ENCODE results near the gene MAP10. TPM values are rescaled to one million over a fixed set of nuclear protein-coding genes. Genes with fewer than 3 reads are reported as not detected.
A peak's percentile ranks its signal among the peaks of the same experiment; 100 is the strongest.

The MAP10 gene
- total RNA-seq, 3 donors from 2014 or later (not counting 1 experiment from before 2014, with no cell fraction given) = 0.95 to 1.9 (median 1.2) TPM

DNA sequence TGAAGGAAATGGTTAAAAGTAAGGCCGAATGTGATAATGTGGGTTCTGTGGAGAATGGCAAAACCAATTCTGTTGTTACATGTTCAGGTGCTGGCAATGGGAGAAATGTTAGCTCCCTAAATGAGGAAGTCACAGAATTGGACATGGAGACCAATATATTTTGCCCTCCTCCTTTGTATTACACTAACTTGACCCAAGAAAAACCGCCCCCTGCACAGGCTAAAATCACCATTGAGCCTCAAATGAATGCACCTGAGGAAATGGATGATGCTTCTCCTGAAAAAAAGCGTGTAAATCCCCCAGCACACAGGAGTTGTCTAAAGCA, 932 bp downstream of the MAP10 start:
- Histone ChIP-seq H3K4me3 (ENCODE audit: low read length) (peak overlapping the region; percentile 94), H3K27ac (ENCODE audit: low read length) (no peak overlapping the region), H3K36me3 (ENCODE audit: control insufficient read depth, insufficient read depth, low read length) (no peaks in the 10 kb centered on the region), H3K4me1 (ENCODE audit: control insufficient read depth, insufficient read depth, low read length) (peaks cover 13% of the 10 kb centered on the region), H3K27me3 (ENCODE audit: control insufficient read depth, insufficient read depth, low read length) (peaks cover 4% of the 10 kb centered on the region), H3K9me3 (ENCODE audit: control insufficient read depth, insufficient read depth, low read length) (no peaks in the 10 kb centered on the region)
- peaks cover 24 to 30% of the 10 kb centered on the region in 2 donors for H3K4me1 Mint-ChIP-seq
- H3K9me3 Mint-ChIP-seq = peaks cover 2 to 6% of the 10 kb centered on the region in 2 donors
- ATAC-seq (no peak), DNase-seq (no peak)
- WGBS (ENCODE audit: insufficient coverage) = 74% methylated on average over 3 of the region's 3 CpGs
- H3K27me3 Mint-ChIP-seq (ENCODE audit: low read depth in 2 of 2) = peaks cover 6 to 13% of the 10 kb centered on the region in 2 donors
- peak overlapping the region; percentile 83 to 84 for H3K27ac Mint-ChIP-seq
- peak overlapping the region; percentile 91 for H3K4me3 Mint-ChIP-seq
- H3K36me3 Mint-ChIP-seq = peaks cover 12% of the 10 kb centered on the region
- TF ChIP-seq, protein P1, sequence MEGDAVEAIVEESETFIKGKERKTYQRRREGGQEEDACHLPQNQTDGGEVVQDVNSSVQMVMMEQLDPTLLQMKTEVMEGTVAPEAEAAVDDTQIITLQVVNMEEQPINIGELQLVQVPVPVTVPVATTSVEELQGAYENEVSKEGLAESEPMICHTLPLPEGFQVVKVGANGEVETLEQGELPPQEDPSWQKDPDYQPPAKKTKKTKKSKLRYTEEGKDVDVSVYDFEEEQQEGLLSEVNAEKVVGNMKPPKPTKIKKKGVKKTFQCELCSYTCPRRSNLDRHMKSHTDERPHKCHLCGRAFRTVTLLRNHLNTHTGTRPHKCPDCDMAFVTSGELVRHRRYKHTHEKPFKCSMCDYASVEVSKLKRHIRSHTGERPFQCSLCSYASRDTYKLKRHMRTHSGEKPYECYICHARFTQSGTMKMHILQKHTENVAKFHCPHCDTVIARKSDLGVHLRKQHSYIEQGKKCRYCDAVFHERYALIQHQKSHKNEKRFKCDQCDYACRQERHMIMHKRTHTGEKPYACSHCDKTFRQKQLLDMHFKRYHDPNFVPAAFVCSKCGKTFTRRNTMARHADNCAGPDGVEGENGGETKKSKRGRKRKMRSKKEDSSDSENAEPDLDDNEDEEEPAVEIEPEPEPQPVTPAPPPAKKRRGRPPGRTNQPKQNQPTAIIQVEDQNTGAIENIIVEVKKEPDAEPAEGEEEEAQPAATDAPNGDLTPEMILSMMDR (IDR thresholded peaks at IDR 0.05) = no peak
- intact Hi-C loops (cut with micrococcal nuclease) = no loop called here

DNA sequence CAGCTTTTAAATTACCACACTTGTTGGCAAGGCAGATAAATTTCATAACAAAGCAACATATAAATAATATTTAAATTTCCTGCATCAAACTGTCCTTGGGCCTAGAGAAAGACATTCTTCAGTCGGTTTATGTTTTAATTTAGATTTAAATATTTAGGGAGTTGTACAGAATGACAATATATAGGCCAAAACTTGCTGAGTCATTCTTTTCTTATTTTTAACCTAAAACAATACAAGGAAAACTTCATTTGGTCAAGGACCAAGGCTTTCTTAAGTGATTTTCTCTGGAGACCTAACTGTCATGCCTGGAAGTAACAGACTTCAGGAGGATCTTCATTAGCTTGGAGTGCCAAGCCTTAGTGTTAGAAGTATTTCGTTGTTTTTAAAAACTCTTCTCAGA, 5.6 kb downstream of the MAP10 start:
- Mint-ChIP-seq H3K27me3 (ENCODE audit: low read depth in 2 of 2) (no peaks in the 10 kb centered on the region), H3K4me3 (no peak overlapping the region), H3K9me3 (peaks cover 2 to 8% of the 10 kb centered on the region in 2 donors), H3K36me3 (peaks cover 12% of the 10 kb centered on the region), H3K4me1 (peaks cover 10 to 17% of the 10 kb centered on the region in 2 donors), H3K27ac (no peak overlapping the region)
- Histone ChIP-seq H3K27ac (ENCODE audit: low read length) (no peak overlapping the region), H3K36me3 (ENCODE audit: control insufficient read depth, insufficient read depth, low read length) (no peaks in the 10 kb centered on the region), H3K27me3 (ENCODE audit: control insufficient read depth, insufficient read depth, low read length) (no peaks in the 10 kb centered on the region), H3K4me1 (ENCODE audit: control insufficient read depth, insufficient read depth, low read length) (peaks cover 2% of the 10 kb centered on the region), H3K4me3 (ENCODE audit: low read length) (no peak overlapping the region), H3K9me3 (ENCODE audit: control insufficient read depth, insufficient read depth, low read length) (no peaks in the 10 kb centered on the region)
- intact Hi-C loops (cut with micrococcal nuclease) = no loop called here
- WGBS (ENCODE audit: insufficient coverage) = no CpG with 5 or more reads among the region's 2 CpGs
- DNase-seq (no peak), ATAC-seq (no peak)
- TF ChIP-seq, protein P1 (IDR thresholded peaks at IDR 0.05) = no peak

DNA sequence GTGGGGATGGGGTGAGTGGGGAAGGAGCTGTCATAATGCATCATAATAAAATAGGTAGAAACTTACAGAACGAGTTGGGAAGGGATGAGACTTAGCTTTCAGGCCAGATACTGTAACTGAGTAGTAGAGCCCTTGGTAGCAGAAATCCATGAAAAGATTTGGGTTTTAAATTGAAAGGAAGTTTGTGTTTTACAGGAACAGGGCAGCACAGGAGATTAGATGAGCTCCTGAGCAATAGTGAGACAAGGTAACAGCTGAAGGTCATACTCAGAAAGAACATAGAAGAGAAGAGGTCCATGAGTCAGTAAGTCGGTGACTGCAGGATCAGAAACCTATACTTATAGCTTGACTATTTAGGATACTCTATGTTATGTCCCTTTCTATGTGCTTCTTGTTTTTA, 7.3 kb downstream of the MAP10 start:
- Histone ChIP-seq H3K36me3 (ENCODE audit: control insufficient read depth, insufficient read depth, low read length) (no peaks in the 10 kb centered on the region), H3K9me3 (ENCODE audit: control insufficient read depth, insufficient read depth, low read length) (no peaks in the 10 kb centered on the region), H3K4me3 (ENCODE audit: low read length) (no peak overlapping the region), H3K27ac (ENCODE audit: low read length) (no peak overlapping the region), H3K4me1 (ENCODE audit: control insufficient read depth, insufficient read depth, low read length) (no peaks in the 10 kb centered on the region), H3K27me3 (ENCODE audit: control insufficient read depth, insufficient read depth, low read length) (no peaks in the 10 kb centered on the region)
- Mint-ChIP-seq H3K9me3 (peaks cover 2% of the 10 kb centered on the region in 2 donors), H3K36me3 (peaks cover 2% of the 10 kb centered on the region), H3K27ac (no peak overlapping the region), H3K27me3 (ENCODE audit: low read depth in 2 of 2) (no peaks in the 10 kb centered on the region), H3K4me1 (no peaks in the 10 kb centered on the region), H3K4me3 (no peak overlapping the region)
- 77% methylated on average over 1 of the region's 2 CpGs for WGBS (ENCODE audit: insufficient coverage)
- no peak for ATAC-seq
- DNase-seq = no peak
- intact Hi-C loops (cut with micrococcal nuclease) = no loop called here
- TF ChIP-seq, protein P1 (IDR thresholded peaks at IDR 0.05) = no peak

DNA sequence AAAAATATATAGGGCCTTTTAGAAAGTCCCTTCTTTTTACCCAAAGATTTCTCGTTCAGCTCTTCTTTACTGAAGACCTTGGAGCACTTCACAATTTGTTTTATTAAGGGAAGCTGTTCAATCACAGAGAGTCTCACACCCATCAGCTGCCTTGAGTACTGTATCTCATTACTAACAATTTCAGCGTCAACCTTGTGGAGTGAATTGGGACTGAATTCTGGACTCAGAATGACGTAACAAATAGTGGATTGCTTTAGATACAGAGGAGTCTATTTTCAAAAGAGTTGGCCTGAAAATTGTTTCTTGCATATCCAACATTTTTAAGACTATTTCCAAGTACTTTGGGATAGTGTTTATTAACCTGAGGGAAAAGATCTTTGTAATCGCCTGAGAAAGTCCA, 7.9 kb downstream of the MAP10 start:
- H3K4me3 Mint-ChIP-seq = no peak overlapping the region
- Histone ChIP-seq H3K27ac (ENCODE audit: low read length) (no peak overlapping the region), H3K9me3 (ENCODE audit: control insufficient read depth, insufficient read depth, low read length) (no peaks in the 10 kb centered on the region), H3K36me3 (ENCODE audit: control insufficient read depth, insufficient read depth, low read length) (no peaks in the 10 kb centered on the region), H3K4me1 (ENCODE audit: control insufficient read depth, insufficient read depth, low read length) (no peaks in the 10 kb centered on the region), H3K27me3 (ENCODE audit: control insufficient read depth, insufficient read depth, low read length) (no peaks in the 10 kb centered on the region), H3K4me3 (ENCODE audit: low read length) (no peak overlapping the region)
- no peaks in the 10 kb centered on the region for H3K36me3 Mint-ChIP-seq
- no peak overlapping the region for H3K27ac Mint-ChIP-seq
- DNase-seq = no peak
- WGBS (ENCODE audit: insufficient coverage) = 100% methylated on average over 2 of the region's 4 CpGs
- TF ChIP-seq, protein P1 (IDR thresholded peaks at IDR 0.05) = no peak
- ATAC-seq = no peak
- intact Hi-C loops (cut with micrococcal nuclease) = no loop called here
- peaks cover 2% of the 10 kb centered on the region in 2 donors for H3K9me3 Mint-ChIP-seq
- H3K4me1 Mint-ChIP-seq = no peaks in the 10 kb centered on the region
- peaks cover 0 to 3% of the 10 kb centered on the region in 2 donors for H3K27me3 Mint-ChIP-seq (ENCODE audit: low read depth in 2 of 2)

All from natural killer cell (primary cell).